Loucy (cell line): ENCODE results near the gene KCNMB2.

Experiments used
- CTCF ChIP-seq: fragments of 200-600 bp; sonication (generic); conservative IDR thresholded peaks from 2 replicates; pipeline ENCODE4 v1.5.1; 2014; ENCODE audit warnings: mild to moderate bottlenecking, antibody characterized with exemption, low read length
- EZH2phosphoT487 ChIP-seq: fragments of 200-600 bp; IDR thresholded peaks from 2 replicates; pipeline ENCODE4 v1.6.1; 2018; ENCODE audit warnings: antibody characterized with exemption, mild to moderate bottlenecking, moderate library complexity, borderline replicate concordance

GRCh38 chr3:178794711-178795110, 258.5 kb downstream of the KCNMB2 start:
- TF ChIP-seq CTCF (no peak), EZH2phosphoT487 (no peak)
